HG02678 (cell line): ENCODE results near the gene NUDT3.
"Not testable (repeated sequence)": the region's sequence is repeated elsewhere in the genome, so short reads cannot be mapped to it uniquely, and the experiment has no call there.

Source experiments
- ATAC-seq: cut with Tn5 transposase; IDR thresholded peaks from one replicate; pipeline ENCODE4 v1.9.1; 2021; ENCODE audit warnings: mild to moderate bottlenecking, moderate library complexity; ENCODE audit not compliant: unreplicated experiment

Gene NUDT3

GRCh38 chr6:34267746-34268145 is 124.7 kb downstream of the NUDT3 start:
- no peak for ATAC-seq

- not testable (repeated sequence) for ATAC-seq
Measured at GRCh38 chr6:34263484-34263883, 129.0 kb downstream of the NUDT3 start.

GRCh38 chr6:34260576-34261267 is 131.7 kb downstream of the NUDT3 start:
- no peak for ATAC-seq

GRCh38 chr6:34259529-34260069 is 132.9 kb downstream of the NUDT3 start:
- no peak for ATAC-seq

DNA sequence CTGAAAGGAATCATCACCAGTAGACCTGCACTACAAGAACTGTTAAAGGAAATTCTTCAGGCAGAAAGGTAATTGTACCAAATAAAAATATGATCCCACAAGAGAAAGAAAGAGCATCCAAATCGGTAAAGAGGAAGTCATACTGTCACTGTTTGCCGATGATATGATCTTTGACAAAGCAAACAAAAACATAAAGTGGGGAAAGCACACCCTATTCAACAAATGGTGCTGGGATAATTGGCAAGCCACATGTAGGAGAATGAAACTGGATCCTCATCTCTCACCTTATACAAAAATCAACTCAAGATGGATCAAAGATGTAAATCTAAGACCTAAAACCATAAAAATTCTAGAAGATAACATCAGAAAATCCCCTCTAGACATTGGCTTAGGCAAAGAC is 140.1 kb downstream of the NUDT3 start:
- ATAC-seq = not testable (repeated sequence)

DNA sequence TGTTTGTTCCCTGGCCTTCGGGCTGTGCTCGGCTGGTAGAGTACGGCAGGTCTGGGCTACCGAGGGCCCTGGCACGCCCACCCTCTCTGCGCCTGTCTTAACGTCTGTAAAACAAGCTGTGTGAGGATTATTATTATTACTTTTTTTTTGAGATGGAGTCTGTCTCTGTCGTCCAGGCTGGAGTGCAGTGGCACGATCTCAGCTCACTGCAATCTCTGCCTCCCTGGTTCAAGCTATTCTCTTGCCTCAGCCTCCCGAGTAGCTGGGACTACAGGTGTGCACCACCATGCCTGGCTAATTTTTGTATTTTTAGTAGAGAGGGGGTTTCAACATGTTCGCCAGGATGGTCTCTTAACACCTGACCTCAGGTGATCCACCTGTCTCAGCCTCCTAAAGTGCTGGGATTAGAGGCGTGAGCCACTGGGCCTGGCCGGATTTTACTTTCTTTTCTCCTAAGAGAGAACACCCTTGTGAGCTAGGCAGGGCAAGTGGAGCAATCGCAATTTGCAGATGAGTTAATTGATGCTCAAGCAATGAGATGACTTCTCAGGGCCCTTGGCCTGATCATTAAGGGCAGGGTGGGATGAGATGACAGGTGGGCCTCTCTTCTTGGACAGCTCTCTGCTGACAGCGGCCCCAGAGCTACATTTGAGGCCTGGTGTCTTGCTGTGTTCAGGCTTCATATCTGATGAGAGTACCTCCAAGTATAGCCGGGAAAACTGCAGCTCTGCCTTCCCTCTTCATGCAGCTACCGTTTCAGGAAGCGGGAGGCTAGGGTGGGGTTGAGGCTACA is 142.8 kb downstream of the NUDT3 start:
- ATAC-seq = peak; percentile 28

GRCh38 chr6:34248727-34249468 is 143.6 kb downstream of the NUDT3 start, which contains the start of gene SMIM29:
TSS of gene SMIM29 (minus strand) at chr6:34249006. CDS start at chr6:34247791, 1,215 bp downstream.
- ATAC-seq = peak; percentile 83

DNA sequence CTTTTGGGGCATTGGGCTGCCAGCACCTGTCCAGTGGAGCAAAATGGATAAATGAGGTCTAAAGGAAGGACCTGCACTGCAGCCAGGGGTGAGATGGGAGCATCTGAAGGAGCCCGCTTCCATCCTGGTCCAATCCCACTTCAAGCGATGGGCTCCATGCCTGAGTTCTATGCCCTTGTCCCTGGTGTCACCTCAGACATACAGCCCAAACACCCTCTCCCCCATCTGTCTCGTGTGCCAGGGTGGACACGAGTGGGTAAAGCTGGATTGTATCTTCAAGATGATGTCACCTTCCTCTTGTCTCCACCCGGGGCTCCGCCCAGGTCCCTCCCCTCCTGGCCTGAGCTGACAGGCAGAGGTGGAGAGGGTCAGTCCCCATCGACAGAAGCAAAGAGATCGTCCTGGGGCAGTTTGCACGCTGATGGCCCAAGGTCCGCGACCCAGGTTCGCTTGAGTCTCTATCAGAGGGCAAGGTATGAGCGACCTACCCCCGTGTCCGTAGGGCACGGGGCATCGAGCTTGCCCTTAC is 144.2 kb downstream of the NUDT3 start:
- ATAC-seq = peak; percentile 19

- no peak for ATAC-seq
Measured at GRCh38 chr6:34247481-34248197, 144.8 kb downstream of the NUDT3 start.

DNA sequence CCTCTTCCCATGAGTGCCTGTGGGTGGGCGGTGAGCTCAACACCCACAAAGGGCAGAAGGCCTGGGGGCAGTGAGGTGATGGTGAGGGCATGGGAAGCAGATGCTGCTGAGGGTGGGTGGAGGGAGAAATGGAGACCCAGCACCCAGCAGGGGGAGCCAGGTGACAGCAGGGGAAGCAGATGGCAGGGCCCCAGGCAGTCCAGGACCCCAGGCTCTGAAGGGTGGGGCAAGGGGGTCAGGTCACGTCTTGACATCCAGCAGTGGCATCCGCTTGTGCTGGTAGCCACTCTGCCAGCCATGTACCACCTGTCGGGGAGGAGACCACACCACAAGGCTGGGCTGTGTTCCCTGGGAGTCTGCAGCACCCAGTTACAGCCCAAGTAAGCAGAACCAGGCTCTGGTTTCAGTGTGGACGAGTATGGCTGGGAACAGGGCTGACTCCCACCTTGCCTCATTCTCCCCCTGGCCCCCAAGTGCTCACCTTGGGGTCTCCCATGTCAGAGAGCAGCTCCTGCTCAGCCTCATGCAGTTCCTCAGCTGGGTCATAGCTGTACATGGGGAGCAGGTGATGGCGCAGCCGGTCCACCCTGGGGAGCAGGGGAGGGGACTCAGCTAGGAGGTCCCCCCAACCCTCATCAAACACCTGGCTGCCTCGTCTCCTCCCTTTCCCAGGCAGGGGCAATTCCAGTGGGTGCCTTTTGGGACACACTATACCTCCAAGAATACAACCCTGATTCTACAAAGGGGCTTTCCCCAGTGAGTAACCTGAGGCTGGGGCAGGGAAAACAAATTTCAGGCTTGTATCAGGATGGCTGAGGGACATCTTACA is 145.7 kb downstream of the NUDT3 start:
- no peak for ATAC-seq

- no peak for ATAC-seq
Measured at GRCh38 chr6:34246249-34246562, 146.3 kb downstream of the NUDT3 start.

- ATAC-seq = not testable (repeated sequence)
Measured at GRCh38 chr6:34245761-34246140, 146.7 kb downstream of the NUDT3 start.

DNA sequence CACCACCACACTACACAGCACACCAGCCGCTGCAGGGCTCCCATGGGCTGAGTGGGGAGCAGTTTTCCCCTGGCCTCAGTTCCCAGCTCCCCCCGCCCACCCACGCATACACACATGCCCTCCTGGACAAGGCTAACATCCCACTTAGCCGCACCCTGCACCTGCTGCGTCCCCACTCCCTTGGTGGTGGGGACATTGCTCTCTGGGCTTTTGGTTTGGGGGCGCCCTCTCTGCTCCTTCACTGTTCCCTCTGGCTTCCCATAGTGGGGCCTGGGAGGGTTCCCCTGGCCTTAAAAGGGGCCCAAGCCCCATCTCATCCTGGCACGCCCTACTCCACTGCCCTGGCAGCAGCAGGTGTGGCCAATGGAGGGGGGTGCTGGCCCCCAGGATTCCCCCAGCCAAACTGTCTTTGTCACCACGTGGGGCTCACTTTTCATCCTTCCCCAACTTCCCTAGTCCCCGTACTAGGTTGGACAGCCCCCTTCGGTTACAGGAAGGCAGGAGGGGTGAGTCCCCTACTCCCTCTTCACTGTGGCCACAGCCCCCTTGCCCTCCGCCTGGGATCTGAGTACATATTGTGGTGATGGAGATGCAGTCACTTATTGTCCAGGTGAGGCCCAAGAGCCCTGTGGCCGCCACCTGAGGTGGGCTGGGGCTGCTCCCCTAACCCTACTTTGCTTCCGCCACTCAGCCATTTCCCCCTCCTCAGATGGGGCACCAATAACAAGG is 147.3 kb downstream of the NUDT3 start:
- not testable (repeated sequence) for ATAC-seq

DNA sequence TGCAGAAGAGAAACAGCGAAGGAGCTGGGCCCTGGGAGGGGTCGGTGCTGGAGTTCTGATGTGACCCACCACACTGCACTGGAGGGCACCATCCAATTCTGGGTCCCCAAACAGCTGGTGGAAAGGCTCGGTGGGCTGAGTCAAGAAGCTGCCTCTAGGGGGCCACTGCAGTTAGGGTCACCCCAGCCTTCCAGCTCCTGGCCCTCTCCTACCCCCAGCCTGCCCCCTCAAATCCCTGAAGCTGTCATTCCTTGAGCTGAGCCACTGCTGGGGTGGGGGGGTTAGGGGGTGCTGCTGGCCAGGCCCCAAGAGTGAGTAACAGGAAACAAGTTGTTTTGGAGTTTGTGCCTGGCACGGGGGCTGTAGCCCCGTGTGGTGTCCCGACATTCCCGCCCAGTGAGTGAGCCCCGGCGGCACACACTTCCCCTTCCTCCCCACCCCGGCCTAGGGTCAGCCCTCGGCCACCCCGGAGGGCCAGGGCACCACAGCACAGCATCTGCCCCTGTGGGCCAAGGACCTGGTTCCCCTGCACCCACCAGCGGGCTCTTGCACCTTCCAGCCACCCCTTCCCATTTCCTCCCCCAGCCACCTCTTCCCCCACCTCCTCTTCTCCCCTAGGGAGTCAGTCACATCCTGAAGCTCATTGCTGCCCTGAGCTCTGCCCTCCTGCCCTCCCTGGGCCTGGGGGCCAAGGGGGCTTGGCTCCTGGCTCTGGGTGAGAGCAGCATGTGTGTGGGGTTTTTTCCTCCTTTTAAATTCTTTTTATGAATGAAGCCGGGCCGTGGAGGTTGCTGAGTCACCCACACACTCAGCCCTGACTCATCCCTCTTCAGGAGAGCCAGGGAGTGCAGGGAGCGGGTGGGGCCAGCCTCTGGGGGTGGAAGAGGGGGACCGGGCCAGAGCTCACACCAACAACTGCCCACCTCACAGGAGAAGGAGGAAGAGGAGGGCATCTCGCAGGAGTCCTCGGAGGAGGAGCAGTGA is 148.3 kb downstream of the NUDT3 start:
- ATAC-seq = no peak

DNA sequence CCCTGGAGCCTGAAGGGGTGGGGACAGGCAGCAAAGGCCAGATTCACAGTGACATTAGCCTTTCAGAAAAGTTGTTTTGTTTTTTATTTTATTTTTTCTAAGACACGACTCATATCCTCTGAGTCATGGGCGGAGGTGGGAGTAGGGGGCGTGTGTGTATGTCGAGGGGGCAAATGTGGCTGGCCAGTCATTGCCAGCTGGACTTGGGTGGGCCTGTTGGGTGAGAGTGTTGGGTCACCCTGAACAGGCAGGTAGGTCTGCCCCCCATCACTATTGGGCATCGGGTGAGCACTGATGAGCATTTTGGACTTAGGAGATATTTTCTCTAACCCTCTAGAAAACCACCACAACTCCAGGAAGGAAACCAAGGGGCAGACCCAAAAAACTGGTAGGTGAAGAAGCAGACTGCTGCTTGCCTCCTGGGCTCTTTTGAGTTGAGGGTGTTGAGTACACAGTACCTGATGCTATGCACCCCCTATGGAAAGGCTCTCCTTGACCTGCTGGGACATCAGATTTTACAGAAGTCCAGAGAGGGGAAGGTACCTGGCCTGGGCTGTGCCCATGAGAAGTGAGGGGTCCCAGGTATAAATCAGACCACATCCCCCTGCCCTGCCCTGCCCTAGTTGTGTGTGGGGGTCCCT is 149.2 kb downstream of the NUDT3 start:
- ATAC-seq = no peak

DNA sequence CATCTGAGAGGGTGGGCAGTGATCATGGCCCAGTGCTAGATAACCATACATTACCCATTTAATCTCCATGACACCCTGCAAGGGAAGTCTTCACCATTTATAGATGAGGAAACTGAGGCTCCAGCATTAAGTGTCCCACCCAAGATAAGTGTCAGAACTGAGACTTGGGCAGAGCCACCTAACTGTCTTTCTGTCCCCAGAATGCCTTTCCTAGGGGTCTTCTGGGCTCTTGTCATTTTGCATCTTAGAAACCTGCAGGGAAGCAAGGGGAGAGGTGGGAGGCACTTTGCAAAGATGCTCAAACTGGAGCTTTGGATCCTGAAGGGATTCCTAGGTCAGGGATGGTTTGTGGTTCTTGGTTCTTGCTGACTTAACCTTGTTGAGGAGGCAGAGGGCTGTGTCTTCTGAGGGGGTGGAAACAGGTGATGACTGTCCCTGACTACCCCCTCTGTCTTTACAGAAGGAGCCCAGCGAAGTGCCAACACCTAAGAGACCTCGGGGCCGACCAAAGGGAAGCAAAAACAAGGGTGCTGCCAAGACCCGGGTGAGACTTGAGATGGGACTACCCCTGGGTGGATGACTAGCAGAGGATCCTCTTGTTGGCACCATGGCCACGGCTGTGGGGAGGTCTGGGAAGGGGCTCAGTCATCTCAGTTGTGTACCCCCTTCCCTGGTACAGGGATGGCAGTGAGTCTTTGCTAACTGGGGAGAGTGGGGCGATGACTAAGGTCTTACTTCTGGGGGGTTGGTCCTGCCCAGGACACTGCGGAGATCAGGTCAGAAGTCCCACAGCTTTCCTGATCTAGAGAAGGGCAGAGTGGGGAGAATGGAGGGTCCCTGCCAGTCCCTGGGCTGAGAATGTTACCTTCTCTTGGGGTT is 150.0 kb downstream of the NUDT3 start:
- no peak for ATAC-seq
